NT2/D1 (cell line): ENCODE data around the gene ABCB1.

Experiments used
- SUZ12 ChIP-seq: IDR thresholded peaks from 2 replicates; pipeline ENCODE4 v1.6.1; 2011; ENCODE audit not compliant: insufficient read length, insufficient read depth; ENCODE audit errors: extremely low read depth
- YY1 ChIP-seq: IDR thresholded peaks from 2 replicates; pipeline ENCODE4 v1.6.1; 2011; ENCODE audit not compliant: insufficient read length, insufficient read depth
- ZNF274 ChIP-seq: IDR thresholded peaks from 2 replicates; pipeline ENCODE4 v1.6.1; 2011; ENCODE audit warnings: mild to moderate bottlenecking, low read depth, low read length

DNA sequence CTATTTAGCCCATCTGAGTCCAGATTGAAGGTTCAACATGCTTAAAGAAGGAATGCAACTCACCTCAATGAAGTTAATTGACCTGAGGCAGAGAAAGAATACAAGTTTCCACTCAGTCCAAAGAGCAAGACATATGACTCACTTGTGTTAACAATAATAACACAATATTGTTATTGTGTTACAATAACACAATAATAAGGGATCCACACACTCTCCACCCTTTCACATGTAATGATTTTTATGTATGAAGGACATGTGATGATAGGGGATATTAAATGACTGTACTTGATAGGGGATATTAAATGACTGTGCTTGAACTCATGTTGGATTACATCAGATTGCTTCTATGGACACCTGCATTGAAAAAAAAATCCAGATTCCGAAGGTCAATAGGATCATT lies 3.6 kb upstream of the ABCB1 start:
- TF ChIP-seq ZNF274 (no peak), SUZ12 (no peak), YY1 (no peak)
